VCaP (cell line): ENCODE results near the gene COL2A1.

Experiments used
- H3K27ac ChIP-seq: fragments of 450-650 bp; 2 replicates; pipeline ENCODE4 v1.5.1; 2017
- CTCF ChIP-seq: fragments of 450-650 bp; conservative IDR thresholded peaks from 2 replicates; pipeline ENCODE4 v1.5.1; 2017; ENCODE audit warnings: mild to moderate bottlenecking, moderate library complexity

Gene COL2A1

GRCh38 chr12:48002414-48002730 lies 1.9 kb downstream of the COL2A1 start:
- no peak for TF ChIP-seq CTCF
- peak overlapping the region; percentile 48 for H3K27ac ChIP-seq

- peak overlapping the region; percentile 48 for H3K27ac ChIP-seq
- no peak for TF ChIP-seq CTCF
Measured at GRCh38 chr12:48001505-48002413, 2.5 kb downstream of the COL2A1 start.

- H3K27ac ChIP-seq = peak overlapping the region; percentile 48
Measured at GRCh38 chr12:48000878-48001504, 3.3 kb downstream of the COL2A1 start.

GRCh38 chr12:47999816-48000215 lies 4.5 kb downstream of the COL2A1 start:
- no peak for TF ChIP-seq CTCF
- no peak overlapping the region for H3K27ac ChIP-seq

More at GRCh38 chr12:48000878-48001504, 3.3 kb downstream of the COL2A1 start:
- no peak for TF ChIP-seq CTCF

GRCh38 chr12:47997321-47997720 lies 7.0 kb downstream of the COL2A1 start:
- no peak for TF ChIP-seq CTCF
- peak overlapping the region; percentile 70 for H3K27ac ChIP-seq

GRCh38 chr12:47995981-47996401 lies 8.3 kb downstream of the COL2A1 start:
- no peak for TF ChIP-seq CTCF
- H3K27ac ChIP-seq = peak overlapping the region; percentile 70

GRCh38 chr12:47993491-47993890 lies 10.8 kb downstream of the COL2A1 start:
- TF ChIP-seq CTCF = no peak
- no peak overlapping the region for H3K27ac ChIP-seq
